Esophagus squamous epithelium (tissue), 5 donors: ENCODE measurements around the gene PFKFB3. TPM values are rescaled to one million over a fixed set of nuclear protein-coding genes. Genes with fewer than 3 reads are reported as not detected.

Experiments
- DNase-seq: peaks from one replicate; lab custom pipeline; 2025; lab: John Stamatoyannopoulos, UW
- H3K27ac ChIP-seq, 4 donors: fragments of 200-600 bp; sonication (generic); one replicate each; pipeline ENCODE4 v1.5.1; 2016 to 2019; ENCODE audit warnings: mild to moderate bottlenecking in 1 of 4
- H3K27me3 ChIP-seq, 4 donors: fragments of 200-600 bp; sonication (generic); 1 replicate in 3 of 4; 2 replicates in 1 of 4; pipeline versions ENCODE4 v1.5.1 to v1.6.0; 2017 to 2021; ENCODE audit warnings: antibody characterized with exemption in 1 of 4
- H3K36me3 ChIP-seq, 3 donors: fragments of 200-600 bp; sonication (generic); one replicate each; pipeline ENCODE4 v1.5.1; 2016 to 2019
- H3K4me1 ChIP-seq, 3 donors: fragments of 200-600 bp; sonication (generic); one replicate each; pipeline ENCODE4 v1.5.1; 2017 to 2019
- H3K4me3 ChIP-seq, 4 donors: fragments of 200-600 bp; sonication (generic); 1 replicate in 3 of 4; 2 replicates in 1 of 4; pipeline ENCODE4 v1.5.1; 2016 to 2019; ENCODE audit warnings: mild to moderate bottlenecking in 2 of 4, moderate library complexity in 1 of 4
- H3K9me3 ChIP-seq, 3 donors: fragments of 200-600 bp; sonication (generic); one replicate each; pipeline ENCODE4 v1.5.1; 2016 to 2019
- CTCF ChIP-seq, 6 experiments: fragments of 450-650 bp in 4 of 6; fragments of 200-600 bp in 2 of 6; sonication (generic) in 2 of 6; IDR thresholded peaks; one replicate each; pipeline ENCODE4 v1.5.1; 2016 to 2019; ENCODE audit warnings: antibody characterized with exemption in 6 of 6, mild to moderate bottlenecking in 4 of 6, moderate library complexity in 4 of 6
- POLR2A ChIP-seq, 4 donors: fragments of 450-650 bp; IDR thresholded peaks; one replicate each; pipeline ENCODE4 v1.6.1; 2017; ENCODE audit warnings: antibody characterized with exemption in 4 of 4, mild to moderate bottlenecking in 4 of 4, moderate library complexity in 3 of 4
- WGBS, 2 donors: methylation state at CpG; one replicate each; pipeline ENCODE4 v1.1.5; 2018; 5-methylcytosine and 5-hydroxymethylcytosine counted together
- intact Hi-C: fragments of 100-400 bp; cut with DNase I; formaldehyde crosslinking; loops from one replicate; pipeline ENCODE4 v1.15.0; 2022
- total RNA-seq, 4 donors: library from RNA; depleted of rRNA; stranded (reverse); fragments of >200 nt; gene quantifications; one replicate each; pipeline ENCODE4 v1.1.0, GENCODE V29; 2016
- donor health status: DM: yes; HTN: yes; CAD: no.

Gene PFKFB3
- total RNA-seq, 4 donors from 2014 or later, result 17.1 to 37.8 (median 26.2) TPM

- intact Hi-C loops, result no loop called here
- Histone ChIP-seq H3K36me3 (no peaks in the 10 kb centered on the region), H3K4me3 (no peak overlapping the region), H3K27me3 (no peaks in the 10 kb centered on the region), H3K9me3 (no peaks in the 10 kb centered on the region), H3K4me1 (peaks cover 18 to 86% (median 75%) of the 10 kb centered on the region in 3 donors), H3K27ac (no peak overlapping the region)
- WGBS, 2 donors, result 88 to 96% methylated on average over 7 to 9 of the region's 22 CpGs
- DNase-seq, result no peak
- TF ChIP-seq POLR2A (IDR thresholded peaks at IDR 0.05) (no peak), CTCF (IDR thresholded peaks at IDR 0.05) (no peak)
These were observed 28.4 kb upstream of the PFKFB3 start for GRCh38 chr10:6174201-6174874.

GRCh38 chr10:6175329-6176055 lies 27.2 kb upstream of the PFKFB3 start:
- no peaks in the 10 kb centered on the region for H3K36me3 ChIP-seq
- H3K4me1 ChIP-seq, result peaks cover 18 to 78% (median 73%) of the 10 kb centered on the region in 3 donors
- no peak for TF ChIP-seq POLR2A (IDR thresholded peaks at IDR 0.05)
- TF ChIP-seq CTCF (IDR thresholded peaks at IDR 0.05), result no peak
- no peaks in the 10 kb centered on the region for H3K27me3 ChIP-seq
- no peaks in the 10 kb centered on the region for H3K9me3 ChIP-seq
- 84 to 90% methylated on average over 8 to 16 of the region's 16 CpGs for WGBS, 2 donors
- no peak for DNase-seq
- H3K4me3 ChIP-seq, result no peak overlapping the region
- peak overlapping the region in 1 of 4 donors; percentile 80 for H3K27ac ChIP-seq
- intact Hi-C loops, result no loop called here

- Histone ChIP-seq H3K4me1 (peaks cover 18 to 65% (median 62%) of the 10 kb centered on the region in 3 donors), H3K36me3 (no peaks in the 10 kb centered on the region), H3K27me3 (no peaks in the 10 kb centered on the region), H3K9me3 (no peaks in the 10 kb centered on the region), H3K4me3 (no peak overlapping the region), H3K27ac (peak overlapping the region; percentile 3 to 80 (median 40))
- no peak for DNase-seq
- TF ChIP-seq POLR2A (IDR thresholded peaks at IDR 0.05) (no peak), CTCF (IDR thresholded peaks at IDR 0.05) (no peak)
- intact Hi-C loops, result no loop called here
- 26 to 48% methylated on average over 5 to 8 of the region's 8 CpGs for WGBS, 2 donors
These were observed 26.0 kb upstream of the PFKFB3 start for GRCh38 chr10:6176691-6177231.

- TF ChIP-seq CTCF (IDR thresholded peaks at IDR 0.05), result no peak
- TF ChIP-seq POLR2A (IDR thresholded peaks at IDR 0.05), result no peak
- 85 to 100% methylated on average over 6 of the region's 9 CpGs for WGBS, 2 donors
- intact Hi-C loops, result no loop called here
- H3K36me3 ChIP-seq, result no peaks in the 10 kb centered on the region
- peak overlapping the region in 1 of 4 donors; percentile 32 for H3K27ac ChIP-seq
- H3K4me1 ChIP-seq, result peaks cover 11 to 64% (median 63%) of the 10 kb centered on the region in 3 donors
- H3K27me3 ChIP-seq, result no peaks in the 10 kb centered on the region
- no peak for DNase-seq
- no peak overlapping the region for H3K4me3 ChIP-seq
- H3K9me3 ChIP-seq, result no peaks in the 10 kb centered on the region
These were observed 24.9 kb upstream of the PFKFB3 start for GRCh38 chr10:6177880-6178281.

GRCh38 chr10:6178581-6178980 lies 24.2 kb upstream of the PFKFB3 start:
- DNase-seq, result no peak
- intact Hi-C loops, result no loop called here

More at GRCh38 chr10:6178581-6178980, 24.2 kb upstream of the PFKFB3 start:
- no peaks in the 10 kb centered on the region for H3K9me3 ChIP-seq
- H3K4me1 ChIP-seq, result peaks cover 11 to 59% (median 57%) of the 10 kb centered on the region in 3 donors
- no peaks in the 10 kb centered on the region for H3K36me3 ChIP-seq
- TF ChIP-seq CTCF (IDR thresholded peaks at IDR 0.05) (no peak), POLR2A (IDR thresholded peaks at IDR 0.05) (no peak)
- peak overlapping the region in 1 of 4 donors; percentile 32 for H3K27ac ChIP-seq
- H3K27me3 ChIP-seq, result no peaks in the 10 kb centered on the region
- no peak overlapping the region for H3K4me3 ChIP-seq
- 77% methylated on average over 4 of the region's 17 CpGs; no CpG with 5 or more reads in 1 of the 2 donors for WGBS, 2 donors
